Astrocyte of the spinal cord (primary cell): Measurements from ENCODE around the gene SPACA9.

Source experiments
- DNase-seq: peaks from one replicate; pipeline ENCODE4 v3.0.0; 2011; ENCODE audit warnings: low read depth, low spot score
- H3K4me3 ChIP-seq: 2 replicates; pipeline ENCODE4 v1.5.1; 2011; ENCODE audit warnings: low read depth, mild to moderate bottlenecking, low read length, moderate library complexity
- CTCF ChIP-seq: IDR thresholded peaks from 2 replicates; pipeline ENCODE4 v1.5.1; 2012; ENCODE audit warnings: low read depth, mild to moderate bottlenecking, low read length, inconsistent platforms
- in situ Hi-C: cut with HindIII; loops from 2 replicates; pipeline ENCODE4 v1.10.0; 2017; ENCODE audit warnings: low sequenced_read_pairs

The SPACA9 gene

GRCh38 chr9:132931178-132931735 lies 52.6 kb downstream of the SPACA9 start:
- TF ChIP-seq CTCF = no peak
- no peak overlapping the region for H3K4me3 ChIP-seq
- in situ Hi-C loops = no loop called here
- no peak for DNase-seq

GRCh38 chr9:132935026-132935425 lies 56.3 kb downstream of the SPACA9 start:
- no peak overlapping the region for H3K4me3 ChIP-seq

GRCh38 chr9:132937463-132937901 lies 58.8 kb downstream of the SPACA9 start:
- no peak for DNase-seq
- H3K4me3 ChIP-seq = no peak overlapping the region
- no peak for TF ChIP-seq CTCF
- in situ Hi-C loops = no loop called here

More at GRCh38 chr9:132935026-132935425, 56.3 kb downstream of the SPACA9 start:
- in situ Hi-C loops = no loop called here
- no peak for DNase-seq
- TF ChIP-seq CTCF = no peak

GRCh38 chr9:132939169-132939568 lies 60.5 kb downstream of the SPACA9 start:
- no peak for DNase-seq
- in situ Hi-C loops = no loop called here

More at GRCh38 chr9:132939169-132939568, 60.5 kb downstream of the SPACA9 start:
- TF ChIP-seq CTCF = no peak
- no peak overlapping the region for H3K4me3 ChIP-seq
